HG03045 (cell line): ENCODE measurements around the gene SAMD8.

ENCODE experiments used
- ATAC-seq: cut with Tn5 transposase; IDR thresholded peaks from one replicate; pipeline ENCODE4 v1.9.1; 2021; ENCODE audit warnings: mild to moderate bottlenecking, moderate library complexity; ENCODE audit not compliant: unreplicated experiment

Gene SAMD8

DNA sequence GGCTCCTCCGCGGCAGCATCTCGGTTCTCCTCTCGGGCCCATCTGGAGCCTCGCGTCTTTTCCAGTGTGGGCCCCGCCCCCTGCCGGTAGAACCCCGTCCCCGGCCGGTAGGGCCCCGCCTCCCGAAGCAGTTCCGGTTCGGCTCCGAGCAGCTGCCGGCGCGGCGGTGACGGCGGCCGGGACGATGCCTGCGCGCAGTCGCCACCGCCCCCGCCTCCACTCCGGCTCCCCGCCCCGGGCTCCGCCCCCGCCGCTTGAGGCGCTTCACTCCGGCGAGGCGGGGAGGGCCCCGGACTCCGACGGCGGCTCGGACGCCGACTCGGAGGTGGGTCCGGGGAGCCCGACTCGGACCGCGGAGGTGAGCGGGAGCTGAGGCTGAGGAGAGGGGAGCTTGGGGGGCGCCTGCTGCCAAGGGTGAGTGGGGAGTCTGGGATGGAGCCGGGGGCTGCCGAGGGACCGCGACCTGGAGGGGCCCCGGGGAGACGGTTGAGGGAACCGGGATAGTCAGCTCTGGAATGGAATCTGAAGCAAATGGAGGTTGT is at the start of gene SAMD8:
Gene SAMD8 (plus strand): TSS at position 292 of the 542 bp plus-strand sequence. CDS start 38,873 bp downstream, outside the sequence.
- ATAC-seq, result peak; percentile 75

DNA sequence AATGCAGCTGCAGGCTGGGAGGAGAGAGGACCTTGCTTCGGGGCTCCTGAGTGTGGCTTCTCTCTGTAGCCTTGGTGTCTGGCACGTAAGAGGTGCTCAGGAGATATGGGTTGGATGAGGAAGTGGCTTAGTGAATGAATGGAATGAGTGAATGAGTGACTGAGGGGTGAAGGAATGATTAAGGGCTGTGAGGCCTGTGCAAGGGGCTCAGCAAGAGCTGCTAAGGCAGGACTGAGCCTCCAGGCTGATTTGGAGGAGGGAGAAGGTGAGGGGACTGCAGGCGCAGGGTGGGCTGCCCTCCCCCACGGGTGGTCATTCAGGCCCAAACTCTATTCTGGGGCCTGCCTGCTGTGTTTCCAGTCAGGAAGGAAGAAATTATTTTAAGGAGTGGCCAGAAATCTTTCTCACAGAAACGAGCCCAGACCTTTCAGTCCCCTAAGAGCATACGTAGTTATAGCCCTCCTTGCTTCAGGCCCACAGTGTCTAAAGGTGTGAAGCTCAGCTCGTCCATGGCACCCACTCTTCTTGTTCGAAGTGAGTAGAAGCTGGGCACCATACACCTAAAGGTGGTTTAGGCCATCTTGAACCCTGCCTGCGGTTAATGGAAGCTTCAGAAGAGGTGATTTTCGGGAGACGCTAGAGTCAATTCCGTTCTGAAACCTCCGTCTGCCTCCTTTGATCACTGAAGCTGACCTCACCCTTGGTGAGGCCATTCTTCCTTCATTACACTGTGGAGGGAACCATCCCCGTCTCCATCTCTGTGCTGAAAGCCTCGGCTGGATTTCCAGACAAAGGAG is 49.5 kb upstream of the SAMD8 start:
- ATAC-seq, result no peak

DNA sequence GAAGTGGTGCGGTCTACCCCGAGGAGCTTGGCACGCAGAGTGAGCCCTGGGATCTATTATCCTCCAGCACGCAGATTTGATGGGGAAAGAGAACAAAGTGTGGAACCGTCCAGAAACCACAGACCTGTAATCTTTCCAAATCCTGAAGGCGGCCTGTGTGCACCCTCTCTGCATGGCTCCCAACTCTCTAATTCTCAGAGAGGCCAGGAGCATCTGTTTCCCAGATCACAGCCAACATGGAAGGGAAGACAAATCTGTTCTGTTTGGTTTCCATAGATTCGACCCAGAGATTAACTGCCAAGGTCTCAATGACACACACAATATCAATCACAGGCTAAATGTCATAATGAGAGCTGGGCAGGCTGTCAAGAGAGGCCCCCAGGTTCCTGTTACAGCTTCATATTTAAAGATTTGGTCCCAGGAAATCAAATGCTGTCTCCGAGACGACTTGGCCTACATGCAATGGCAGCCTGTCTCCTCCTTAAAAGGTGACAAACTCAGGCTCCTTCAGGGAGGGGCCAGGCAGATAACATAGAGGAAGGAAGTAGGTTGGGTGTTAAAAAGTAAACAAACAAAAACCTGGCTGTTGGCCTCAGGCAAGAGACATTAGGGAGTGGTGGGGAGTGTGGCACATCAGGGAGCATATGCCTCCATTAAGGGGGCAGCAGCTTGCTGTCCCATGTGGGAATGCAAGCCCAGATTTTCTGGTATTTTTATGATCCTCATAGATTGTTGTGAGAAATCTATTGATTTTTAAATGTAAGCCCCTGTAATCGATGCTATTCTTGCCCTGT is 48.8 kb upstream of the SAMD8 start:
- no peak for ATAC-seq

DNA sequence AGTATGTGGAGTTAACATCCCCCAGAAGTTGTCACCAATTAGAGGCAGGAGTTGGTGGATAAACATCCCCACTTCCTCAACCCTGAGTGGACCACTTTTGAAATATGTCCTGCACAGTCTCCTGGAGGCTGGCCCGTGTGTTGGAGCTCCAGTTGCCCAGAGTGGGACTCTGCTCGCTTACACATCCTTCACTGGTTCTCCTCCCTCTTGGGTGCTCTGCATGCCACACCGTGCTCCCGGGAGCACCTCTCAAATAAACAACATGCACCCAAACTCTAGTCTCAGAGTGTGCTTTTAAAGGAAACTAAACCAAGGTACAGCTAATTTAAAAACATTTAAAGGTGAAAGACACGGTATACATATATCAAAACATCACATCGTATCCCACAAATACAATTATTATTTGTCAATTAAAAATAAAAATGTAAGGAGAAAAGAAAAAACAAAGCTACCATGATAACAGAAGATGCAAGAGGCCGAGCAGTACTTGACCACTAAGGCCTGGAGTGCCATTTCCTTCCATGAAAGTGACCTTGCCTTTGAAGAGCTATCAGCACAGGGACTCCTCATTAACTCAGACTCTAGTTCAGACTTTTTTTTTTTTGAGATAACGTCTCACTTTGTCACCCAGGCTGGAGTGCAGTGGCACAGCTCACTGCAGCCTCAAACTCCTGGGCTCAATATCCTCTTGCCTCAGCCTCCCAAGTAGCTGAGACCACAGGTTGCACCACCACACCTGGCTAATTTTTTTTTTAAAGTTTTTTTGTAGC is 47.8 kb upstream of the SAMD8 start:
- no peak for ATAC-seq

DNA sequence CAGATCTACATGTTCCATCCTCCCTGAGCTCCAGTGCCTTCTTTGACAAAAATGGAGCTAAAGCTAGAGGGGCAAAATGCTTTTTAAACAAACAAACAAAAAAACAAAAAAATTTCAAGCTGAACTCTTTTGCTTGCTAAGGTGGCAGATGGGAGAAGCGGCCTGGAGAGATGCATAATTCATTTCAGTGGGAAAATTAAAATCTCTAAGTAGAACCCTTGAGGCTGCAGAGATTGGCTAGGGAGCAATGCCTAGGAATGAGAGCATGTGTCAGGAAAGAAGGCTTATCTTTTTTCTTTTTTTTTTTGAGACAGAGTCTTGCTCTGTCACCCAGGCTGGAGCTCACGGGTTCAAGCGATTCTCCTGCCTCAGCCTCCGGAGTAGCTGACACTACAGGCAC is 46.4 kb upstream of the SAMD8 start:
- no peak for ATAC-seq

DNA sequence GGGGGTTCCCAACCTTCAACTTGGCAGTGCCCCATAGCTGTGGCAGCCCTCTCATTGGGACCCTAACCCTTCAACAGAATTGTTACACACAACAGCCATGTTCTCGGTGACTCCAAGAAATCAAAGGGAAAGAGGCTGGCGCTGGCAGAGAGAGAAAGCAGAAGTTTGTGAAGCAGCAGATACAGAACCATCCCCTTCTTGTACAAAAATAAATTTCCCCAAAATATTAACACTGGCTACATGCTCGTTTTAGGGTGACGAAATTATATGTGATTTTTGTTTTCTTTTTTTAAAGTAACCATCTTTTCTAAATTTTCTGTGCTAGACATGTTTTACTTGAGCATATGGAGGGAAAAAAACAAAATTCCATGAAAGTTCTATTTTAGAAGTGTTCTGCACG is 45.2 kb upstream of the SAMD8 start:
- no peak for ATAC-seq

DNA sequence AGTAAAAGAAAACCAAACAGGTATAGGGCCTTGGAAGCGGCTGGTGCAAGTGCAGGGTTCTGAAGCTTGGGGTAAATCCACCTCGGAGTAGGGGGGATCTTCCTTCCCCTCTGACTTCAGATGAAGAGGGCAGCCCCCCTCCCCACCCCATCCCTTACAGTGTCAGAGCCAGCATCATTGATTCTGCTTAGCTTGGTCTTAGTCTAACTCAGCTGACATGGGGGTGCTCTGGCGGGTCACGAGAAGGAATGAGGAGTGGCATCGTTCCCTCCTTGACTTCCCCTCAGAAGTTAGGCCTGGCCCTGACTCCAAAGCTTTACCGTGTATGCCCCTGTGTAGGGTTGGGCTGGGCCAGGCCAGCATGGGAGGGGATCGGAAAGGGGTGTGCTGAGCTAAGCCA is 44.2 kb upstream of the SAMD8 start:
- no peak for ATAC-seq

DNA sequence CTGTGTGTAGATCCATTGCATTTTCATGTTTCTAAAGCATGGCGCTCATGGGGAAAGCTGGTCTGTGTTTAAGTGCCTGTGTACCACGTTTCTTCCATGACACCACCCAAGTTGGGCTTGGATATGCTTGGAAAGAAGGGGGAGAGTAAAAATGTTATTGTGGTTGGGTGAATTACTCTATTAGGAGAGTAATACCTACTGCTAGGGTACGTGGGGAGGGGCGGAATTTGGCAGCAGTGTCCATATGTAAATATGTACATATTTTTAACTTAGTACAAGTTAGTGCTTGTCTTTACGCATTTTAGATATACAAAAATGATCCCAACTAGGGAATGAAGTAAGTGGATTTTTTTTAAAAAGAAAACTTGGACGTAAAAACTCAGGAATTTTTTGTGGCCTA is 42.9 kb upstream of the SAMD8 start:
- no peak for ATAC-seq

DNA sequence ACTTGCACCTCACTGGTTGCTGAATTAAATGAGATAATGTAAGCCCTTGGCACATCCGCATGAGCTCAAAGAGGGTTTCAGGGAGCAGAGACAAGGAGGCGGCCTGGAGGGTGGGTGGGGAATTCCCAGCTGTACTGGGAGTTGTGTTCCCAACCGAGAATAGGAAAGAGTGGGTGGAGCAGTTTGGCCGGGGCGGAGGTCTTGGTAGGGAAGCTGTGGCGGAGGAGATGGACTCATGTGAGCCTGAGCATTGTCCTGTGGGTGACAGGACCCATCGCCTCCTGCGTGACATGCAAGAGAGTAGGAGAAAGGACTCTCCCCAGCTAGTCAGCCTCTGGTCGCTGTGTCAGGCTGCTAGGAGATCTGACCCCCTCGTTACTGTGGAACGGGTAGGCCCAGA is 41.0 kb upstream of the SAMD8 start:
- ATAC-seq, result no peak

DNA sequence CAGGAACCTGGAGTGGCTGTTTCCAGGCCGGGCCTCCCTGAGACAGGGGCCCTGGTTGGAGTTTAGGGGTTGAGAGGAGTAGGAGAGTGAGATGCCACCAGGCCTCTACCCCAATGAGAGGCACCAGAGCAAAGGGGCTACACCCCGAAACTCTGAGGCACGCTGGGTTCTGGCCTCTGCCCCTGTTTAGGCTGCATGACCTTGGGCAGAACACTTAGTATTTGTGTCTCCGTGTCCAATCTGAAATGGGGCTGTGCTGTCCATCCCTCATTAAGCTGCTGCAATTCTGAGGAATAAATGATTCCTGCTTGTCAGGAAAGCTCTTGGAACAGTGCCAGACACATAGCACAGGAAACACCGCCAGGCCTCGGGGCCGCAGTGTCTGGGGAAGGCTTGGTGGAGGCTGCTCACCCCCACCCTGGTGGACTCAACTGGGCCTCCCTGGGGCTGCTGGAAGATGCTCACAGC is 40.5 kb upstream of the SAMD8 start:
- no peak for ATAC-seq

DNA sequence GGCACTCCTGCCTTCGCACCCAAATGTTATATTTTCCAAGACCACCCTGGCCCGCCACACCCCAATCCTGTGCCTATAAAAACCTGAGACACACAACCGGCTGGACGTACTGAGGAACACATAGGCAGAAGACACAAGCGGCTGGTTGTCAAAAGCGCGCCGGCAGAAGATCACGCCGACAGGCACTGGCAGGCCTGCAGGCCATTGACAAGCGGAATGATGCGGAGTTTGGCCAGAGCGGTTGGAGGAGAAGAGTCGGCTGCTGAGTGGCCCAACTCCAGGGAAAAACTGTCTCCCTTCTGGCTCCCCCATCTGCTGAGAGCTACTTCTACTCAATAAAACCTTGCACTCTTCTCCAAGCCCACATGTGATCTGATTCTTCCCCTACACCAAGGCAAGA is 39.7 kb upstream of the SAMD8 start:
- no peak for ATAC-seq

DNA sequence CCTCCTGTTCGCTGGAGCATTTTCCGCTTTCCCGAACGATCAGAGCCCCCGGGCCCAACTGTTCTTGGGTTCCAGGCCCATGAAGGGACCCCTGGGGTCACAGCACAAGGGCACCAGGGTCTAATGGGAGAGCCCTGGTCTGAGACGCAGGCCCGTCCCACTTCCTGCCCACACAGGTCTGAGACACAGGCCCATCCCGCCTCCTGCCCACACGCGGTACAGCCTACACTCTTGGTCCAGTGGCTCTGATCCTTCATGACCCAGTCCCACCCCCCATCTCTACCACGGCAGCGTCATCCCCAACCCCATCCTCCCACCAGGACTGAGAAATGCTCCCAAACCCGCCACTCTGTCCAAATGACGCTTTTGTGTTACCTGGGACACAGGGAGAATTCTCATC is 38.7 kb upstream of the SAMD8 start:
- no peak for ATAC-seq

DNA sequence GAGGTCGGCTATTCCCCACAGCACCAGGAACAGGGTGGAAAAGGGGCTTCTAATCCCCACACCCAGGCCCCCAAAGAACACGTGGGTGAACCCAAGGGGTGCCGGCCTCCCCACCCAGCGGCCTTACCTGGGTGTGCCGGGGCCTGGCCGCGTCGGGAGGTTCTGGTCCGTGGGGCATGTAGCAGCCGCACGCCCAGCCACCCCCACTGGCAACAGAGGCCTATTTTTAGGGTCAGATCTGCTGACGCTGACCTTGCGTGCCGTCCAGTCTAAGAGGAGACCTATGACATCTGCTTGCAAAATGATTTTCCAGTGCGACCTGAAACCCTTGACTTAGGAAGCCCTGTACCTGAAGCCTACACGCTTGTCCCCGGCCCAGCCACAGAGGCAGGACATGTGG is 38.0 kb upstream of the SAMD8 start:
- no peak for ATAC-seq

DNA sequence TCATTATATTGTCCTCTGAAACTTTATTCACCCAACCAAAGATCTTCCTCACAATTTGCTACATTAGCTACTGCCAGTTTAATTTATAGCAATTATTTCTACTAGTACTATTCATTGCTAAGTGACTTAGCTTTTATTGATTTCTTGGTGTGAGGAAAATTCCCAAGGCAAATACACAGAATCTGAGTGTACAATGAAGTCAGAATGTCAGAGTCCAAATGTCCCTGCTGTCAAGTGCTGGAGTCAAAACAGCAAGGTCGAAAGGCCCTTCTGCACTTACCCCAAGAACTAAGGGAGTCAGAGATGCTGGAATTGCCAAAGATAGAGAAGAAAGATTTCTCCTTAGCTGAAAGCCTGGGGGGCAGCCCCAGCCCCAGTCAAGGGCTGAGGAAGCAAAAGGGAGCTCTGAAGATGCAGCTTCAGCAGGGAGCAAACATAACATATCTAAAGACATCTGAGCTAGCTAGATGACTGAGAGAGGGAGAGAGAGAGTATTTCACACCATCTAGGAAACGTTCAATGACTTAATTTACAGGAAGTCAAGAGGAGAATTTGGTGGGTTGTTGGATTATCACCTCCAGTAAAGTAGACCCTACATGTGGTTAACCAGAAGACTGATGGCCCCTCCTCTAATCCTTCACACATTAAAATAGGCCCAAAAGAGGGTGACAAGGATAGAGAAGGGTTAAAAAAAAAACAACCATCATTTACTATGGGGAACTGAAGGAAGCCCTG is 36.6 kb upstream of the SAMD8 start:
- no peak for ATAC-seq

DNA sequence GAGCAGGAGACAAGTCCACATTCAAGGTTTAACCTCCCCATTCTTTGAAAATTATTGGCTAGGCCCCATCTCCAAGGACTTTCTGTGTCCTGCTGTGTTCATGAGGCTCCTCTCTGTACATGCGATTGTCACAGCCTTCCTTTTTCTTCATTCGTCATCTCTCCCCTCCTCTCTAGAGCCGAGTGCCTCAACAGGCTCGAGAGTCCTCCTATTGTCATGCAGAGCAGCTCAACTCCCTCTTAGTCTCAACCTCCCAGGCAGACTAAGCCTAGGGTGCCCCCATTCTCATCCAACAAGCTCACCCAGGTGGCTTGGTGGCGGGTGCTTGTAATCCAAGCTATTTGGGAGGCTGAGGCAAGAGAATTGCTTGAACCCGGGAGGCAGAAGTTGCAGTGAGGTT is 35.1 kb upstream of the SAMD8 start:
- no peak for ATAC-seq

DNA sequence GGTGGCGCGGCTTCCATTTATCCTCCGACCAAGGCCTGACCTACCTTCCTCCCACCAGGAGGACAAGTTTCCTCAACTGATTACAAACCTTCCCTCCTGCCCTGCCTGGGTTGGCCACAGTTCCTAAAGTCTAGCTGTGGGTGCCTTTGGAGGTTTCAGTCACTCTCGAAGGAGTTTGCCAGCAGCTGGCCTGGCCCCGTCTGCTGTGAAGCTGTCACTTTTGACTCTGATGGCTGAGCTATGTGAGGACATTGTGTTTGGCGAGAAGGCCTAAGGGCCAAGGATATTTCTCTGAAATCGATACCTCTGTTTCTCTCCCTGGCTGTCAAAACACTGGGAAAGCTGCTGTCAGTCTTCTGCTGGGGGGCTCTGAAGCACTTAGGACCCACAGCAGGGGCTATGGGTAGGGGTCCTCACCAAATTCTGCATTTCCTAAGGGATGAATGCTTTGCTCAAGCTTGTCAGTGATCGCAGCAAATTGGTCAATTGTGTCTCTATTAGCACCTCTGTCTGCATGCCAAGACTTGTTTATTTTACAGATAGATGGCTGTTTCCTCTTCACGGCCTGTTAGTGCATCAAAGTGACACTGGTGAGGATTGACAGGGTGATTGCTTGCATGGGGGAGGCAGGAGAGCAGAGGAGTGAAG is 31.9 kb upstream of the SAMD8 start:
- ATAC-seq, result no peak

DNA sequence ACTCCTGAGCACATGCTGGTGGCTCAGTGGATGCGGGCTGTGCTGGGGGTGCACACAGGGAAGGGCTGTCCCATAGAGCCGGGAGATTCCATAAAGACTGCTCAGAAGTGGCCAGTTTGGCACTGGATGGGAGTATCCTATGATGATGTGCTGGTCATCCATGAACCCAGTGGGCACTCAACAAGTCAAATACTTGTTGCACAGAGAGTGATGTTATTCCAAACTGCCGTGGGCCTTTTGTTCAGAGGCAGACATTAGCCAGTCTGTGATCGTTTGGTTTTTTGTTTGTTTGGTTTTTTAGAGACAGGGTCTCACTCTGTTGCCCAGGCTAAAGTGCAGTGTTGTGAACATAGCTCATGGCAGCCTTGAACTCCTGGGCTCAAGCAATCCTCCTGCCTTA is 30.9 kb upstream of the SAMD8 start:
- no peak for ATAC-seq

DNA sequence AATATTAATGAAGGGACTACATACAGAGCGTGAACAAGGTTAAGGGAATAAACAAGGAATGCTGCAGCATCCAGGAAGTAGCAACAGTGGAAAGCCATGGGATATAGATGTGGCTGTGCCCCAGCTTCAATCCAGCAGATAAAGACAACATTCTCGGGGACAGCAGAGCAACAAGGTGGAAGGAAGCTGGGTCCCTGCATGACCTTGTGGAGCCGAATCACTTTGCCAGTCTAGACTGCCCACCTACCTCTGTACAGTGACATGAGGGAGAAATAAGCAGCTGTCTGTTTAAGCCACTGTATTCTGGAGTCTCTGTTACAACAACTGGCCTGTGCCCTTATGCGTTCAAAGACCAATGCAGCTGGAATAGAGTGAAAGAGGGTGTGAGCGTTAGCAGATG is 30.1 kb upstream of the SAMD8 start:
- no peak for ATAC-seq

DNA sequence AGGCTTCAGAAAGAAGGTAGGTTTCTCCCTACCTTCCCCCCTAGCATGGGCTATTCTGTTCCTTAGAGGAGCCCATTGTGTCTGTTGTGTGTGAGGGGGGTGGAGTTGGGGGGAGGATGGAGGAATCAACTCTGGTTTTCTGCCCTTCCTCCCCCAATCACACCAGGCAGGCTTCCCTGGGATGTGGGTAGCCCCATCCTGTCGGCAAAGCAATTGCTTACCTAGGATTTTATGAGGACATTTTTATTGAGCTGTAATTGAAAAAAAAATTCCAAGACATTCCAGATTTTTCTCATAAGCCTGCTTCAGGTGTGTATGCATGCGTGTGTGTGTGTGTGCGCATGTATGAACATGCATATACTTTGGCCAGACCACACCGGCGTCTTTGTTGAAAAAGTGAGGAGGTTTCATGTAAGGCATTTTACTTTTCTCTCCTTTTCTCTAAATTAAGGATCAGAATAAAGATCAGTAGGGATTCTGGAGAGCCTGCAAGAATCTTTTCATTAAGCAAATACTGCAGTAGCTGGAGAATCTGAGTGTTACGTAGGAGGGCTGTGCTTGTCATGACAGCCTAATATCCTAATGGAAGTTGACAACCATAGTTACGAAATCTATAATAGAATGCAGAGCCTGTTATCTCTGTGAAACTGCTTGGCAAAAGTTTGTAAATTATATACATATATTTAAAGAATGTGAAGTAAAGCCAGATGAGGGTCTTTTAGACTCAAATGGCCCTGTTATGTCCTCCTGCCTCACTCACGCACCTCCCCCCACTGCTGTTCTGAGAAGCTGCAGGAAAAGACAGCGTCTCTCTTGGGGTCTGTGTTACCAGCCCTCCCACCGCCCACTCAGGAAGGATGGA is 27.3 kb upstream of the SAMD8 start:
- ATAC-seq, result no peak
